ENCODE results near the gene PRR36.
"Not testable (repeated sequence)": the region's sequence is repeated elsewhere in the genome, so short reads cannot be mapped to it uniquely, and the experiment has no call there.

The PRR36 gene

GRCh38 chr19:7874076-7874896, at the start of gene PRR36:
PRR36 (minus strand) TSS chr19:7874390; CDS start chr19:7873689, 701 bp downstream.
- no peak for DNase-seq (ENCODE audit: low read depth)

- no peak for DNase-seq (ENCODE audit: low read depth)
Observed at GRCh38 chr19:7923295-7924191, 49.4 kb upstream of the PRR36 start.

DNA sequence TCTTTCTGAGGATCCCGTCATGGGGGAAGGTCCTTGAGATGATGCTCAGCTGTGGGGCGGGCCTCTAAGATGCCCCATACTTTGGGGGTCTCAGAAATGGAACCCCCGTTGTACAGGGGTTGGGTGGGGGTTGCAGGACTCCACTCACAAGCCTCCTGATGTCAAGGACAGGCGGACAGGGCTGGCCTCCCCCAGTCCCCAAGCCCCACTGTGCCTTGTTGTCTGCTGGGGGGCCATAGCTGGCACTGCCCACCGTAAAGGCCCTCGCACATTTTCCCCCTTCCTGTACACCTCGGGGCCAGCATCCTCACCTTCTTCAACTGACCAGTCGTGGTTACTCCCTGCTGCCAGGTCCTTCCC, 48.6 kb upstream of the PRR36 start:
- DNase-seq (ENCODE audit: low read depth): no peak

GRCh38 chr19:7921967-7922835, 48.0 kb upstream of the PRR36 start:
- no peak for DNase-seq (ENCODE audit: low read depth)

- DNase-seq (ENCODE audit: low read depth): no peak
Observed at GRCh38 chr19:7921302-7921966, 47.2 kb upstream of the PRR36 start.

DNA sequence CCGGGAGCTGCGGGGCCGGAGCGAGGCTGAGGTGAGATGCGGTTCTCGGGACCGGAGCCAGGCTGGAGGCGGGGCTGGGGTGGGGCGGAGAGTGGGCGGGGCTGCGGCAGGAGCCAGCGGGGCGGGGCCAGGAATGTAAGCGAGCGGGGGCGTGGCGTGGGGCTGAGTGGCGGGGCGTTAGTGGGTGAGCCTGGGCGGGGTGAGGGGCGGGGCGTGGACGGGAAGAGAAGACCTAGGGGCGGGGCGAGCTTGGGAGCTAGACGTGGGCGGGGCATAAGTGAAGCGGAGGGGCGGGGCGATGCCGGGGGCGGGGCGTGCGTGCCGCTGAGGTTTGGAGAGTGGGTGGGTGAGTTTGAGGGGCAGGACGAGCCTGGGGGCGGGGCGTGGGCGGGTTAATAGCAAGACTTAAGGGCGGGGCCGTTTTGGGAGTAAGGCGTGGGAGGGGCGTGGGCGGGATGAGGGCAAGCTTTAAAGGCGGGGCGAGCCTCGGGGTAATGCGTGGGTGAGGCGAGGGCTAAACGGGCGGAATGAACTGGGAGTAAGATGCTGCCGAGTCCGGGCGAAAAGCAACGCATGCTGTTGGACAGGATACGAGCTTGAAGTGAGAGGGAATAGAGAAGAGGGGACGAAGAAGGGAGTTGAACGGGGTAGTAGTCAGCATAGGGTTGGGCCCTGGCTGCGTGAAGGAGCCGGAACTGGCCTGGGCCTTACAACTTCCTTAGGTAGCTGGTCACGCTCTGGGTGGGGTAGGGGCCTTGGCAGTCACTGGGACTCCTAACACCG, 46.5 kb upstream of the PRR36 start:
- peak; percentile 84 for DNase-seq (ENCODE audit: low read depth)

GRCh38 chr19:7919610-7920518, 45.7 kb upstream of the PRR36 start, which contains the start of gene SNAPC2:
SNAPC2 (plus strand) TSS chr19:7920338; CDS start chr19:7920367, 29 bp downstream.
- peak; percentile 78 for DNase-seq (ENCODE audit: low read depth)

- no peak for DNase-seq (ENCODE audit: low read depth)
Observed at GRCh38 chr19:7918615-7919421, 44.6 kb upstream of the PRR36 start.

DNA sequence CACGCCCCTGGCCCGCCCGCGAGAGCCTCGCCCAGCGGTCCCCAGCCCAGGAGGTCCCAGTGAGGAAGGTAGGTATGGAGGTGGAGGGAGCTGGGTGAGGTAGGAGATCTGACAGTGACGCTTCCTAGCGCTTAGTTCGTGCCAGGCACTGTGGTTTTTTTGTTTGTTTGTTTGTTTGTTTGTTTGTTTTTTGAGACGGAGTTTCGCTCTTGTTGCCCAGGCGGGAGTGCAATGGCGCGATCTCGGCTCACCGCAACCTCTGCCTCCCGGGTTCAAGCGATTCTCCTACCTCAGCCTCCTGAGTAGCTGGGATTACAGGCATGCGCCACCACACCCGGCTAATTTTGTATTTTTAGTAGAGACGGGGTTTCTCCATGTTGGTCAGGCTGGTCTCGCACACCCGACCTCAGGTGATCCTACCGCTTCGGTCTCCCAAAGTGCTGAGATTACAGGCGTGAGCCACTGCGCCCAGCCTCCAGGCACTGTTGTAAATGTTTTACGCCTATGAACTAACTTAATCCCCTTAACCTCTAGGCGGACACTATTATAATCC, 43.9 kb upstream of the PRR36 start:
- not testable (repeated sequence) for DNase-seq (ENCODE audit: low read depth)

GRCh38 chr19:7917267-7918061, 43.3 kb upstream of the PRR36 start:
- no peak for DNase-seq (ENCODE audit: low read depth)

- no peak for DNase-seq (ENCODE audit: low read depth)
Observed at GRCh38 chr19:7916955-7917266, 42.7 kb upstream of the PRR36 start.

- DNase-seq (ENCODE audit: low read depth): no peak
Observed at GRCh38 chr19:7916103-7916954, 42.1 kb upstream of the PRR36 start.

GRCh38 chr19:7915250-7916102, 41.3 kb upstream of the PRR36 start:
- no peak for DNase-seq (ENCODE audit: low read depth)

- no peak for DNase-seq (ENCODE audit: low read depth)
Observed at GRCh38 chr19:7914598-7915045, 40.4 kb upstream of the PRR36 start, which contains the start of gene TGFBR3L. TGFBR3L (plus strand) TSS chr19:7914830.

- DNase-seq (ENCODE audit: low read depth): no peak
Observed at GRCh38 chr19:7914099-7914498, 39.9 kb upstream of the PRR36 start.

DNA sequence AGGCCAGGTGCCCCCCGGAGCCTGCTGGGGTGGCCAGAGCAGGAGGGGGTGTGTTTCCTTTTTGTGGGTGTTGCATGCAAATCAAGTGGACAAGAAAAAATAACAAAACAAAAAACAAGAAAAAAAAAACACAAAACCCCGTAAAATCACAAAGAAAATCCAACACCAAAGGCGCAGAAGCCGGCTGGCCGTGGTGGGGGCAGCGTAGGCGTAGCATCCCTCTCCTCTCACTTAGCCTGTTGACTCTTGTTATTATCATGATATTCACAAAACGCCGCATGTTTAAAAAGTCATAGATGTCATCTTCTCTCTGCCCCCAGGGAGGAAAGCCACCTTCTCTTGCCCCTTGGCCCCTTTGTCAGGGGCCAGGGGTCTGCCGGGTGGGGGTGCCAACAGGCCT, 39.5 kb upstream of the PRR36 start:
- no peak for DNase-seq (ENCODE audit: low read depth)

Measured in HS-27A (cell line).